Vagina (tissue), 2 donors: ENCODE results near the gene TSHZ1.

ENCODE experiments used
- POLR2A ChIP-seq, 2 donors: fragments of 450-650 bp; IDR thresholded peaks; one replicate each; pipeline ENCODE4 v1.6.1; 2017; ENCODE audit warnings: antibody characterized with exemption in 2 of 2, mild to moderate bottlenecking in 2 of 2, moderate library complexity in 2 of 2
- POLR2AphosphoS5 ChIP-seq, 2 donors: sonication (generic); formaldehyde crosslinking; IDR thresholded peaks; one replicate each; pipeline ENCODE4 v1.9.0; 2017; ENCODE audit warnings: antibody characterized with exemption in 2 of 2, mild to moderate bottlenecking in 2 of 2, low read depth in 1 of 2; ENCODE audit not compliant: insufficient read depth in 1 of 2
- TF ChIP-seq, protein P1 (sequence below), 3 experiments: fragments of 450-650 bp in 2 of 3; fragments of 200-600 bp in 1 of 3; sonication (generic) in 1 of 3; IDR thresholded peaks; one replicate each; pipeline ENCODE4 v1.5.1; 2017 to 2019; ENCODE audit warnings: antibody characterized with exemption in 3 of 3, mild to moderate bottlenecking in 2 of 3, moderate library complexity in 2 of 3

DNA sequence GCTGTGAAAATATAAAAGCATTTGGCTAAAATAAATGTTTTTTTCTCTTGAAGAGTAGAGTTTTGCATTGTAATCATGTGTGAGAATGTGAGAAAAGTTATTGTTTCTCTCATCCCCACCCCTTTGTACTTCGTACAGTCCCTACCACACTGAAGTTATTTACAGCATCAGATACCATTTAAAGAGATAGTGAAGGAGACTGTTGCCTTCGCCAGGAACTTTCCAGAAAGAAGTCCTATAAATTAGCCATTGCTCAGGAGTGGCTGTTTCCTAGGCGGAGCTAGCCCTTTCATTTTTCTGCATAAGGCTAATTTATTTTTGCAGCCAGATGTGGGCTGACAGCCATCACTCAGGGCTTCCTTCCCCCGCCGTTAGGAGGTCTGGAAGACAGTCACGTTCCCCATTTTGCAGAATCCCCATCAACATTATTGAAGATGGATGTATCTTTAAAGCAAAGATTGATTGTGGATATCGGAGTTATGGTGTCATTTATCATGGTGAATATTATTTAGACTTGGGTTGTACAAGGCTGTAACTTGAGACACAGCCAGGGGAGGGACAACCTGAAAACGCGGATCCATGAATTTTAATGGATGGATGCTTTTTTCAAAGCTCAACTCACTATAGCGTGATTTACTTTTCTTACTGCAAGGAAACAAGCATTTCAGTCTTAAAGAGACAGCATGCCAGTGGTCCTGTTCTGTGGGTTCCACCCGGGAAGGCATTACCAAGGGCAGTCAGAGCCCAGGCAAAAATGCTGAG is 17.1 kb downstream of the TSHZ1 start:
- TF ChIP-seq, protein P1, sequence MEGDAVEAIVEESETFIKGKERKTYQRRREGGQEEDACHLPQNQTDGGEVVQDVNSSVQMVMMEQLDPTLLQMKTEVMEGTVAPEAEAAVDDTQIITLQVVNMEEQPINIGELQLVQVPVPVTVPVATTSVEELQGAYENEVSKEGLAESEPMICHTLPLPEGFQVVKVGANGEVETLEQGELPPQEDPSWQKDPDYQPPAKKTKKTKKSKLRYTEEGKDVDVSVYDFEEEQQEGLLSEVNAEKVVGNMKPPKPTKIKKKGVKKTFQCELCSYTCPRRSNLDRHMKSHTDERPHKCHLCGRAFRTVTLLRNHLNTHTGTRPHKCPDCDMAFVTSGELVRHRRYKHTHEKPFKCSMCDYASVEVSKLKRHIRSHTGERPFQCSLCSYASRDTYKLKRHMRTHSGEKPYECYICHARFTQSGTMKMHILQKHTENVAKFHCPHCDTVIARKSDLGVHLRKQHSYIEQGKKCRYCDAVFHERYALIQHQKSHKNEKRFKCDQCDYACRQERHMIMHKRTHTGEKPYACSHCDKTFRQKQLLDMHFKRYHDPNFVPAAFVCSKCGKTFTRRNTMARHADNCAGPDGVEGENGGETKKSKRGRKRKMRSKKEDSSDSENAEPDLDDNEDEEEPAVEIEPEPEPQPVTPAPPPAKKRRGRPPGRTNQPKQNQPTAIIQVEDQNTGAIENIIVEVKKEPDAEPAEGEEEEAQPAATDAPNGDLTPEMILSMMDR (IDR thresholded peaks at IDR 0.05): no peak
- no peak for TF ChIP-seq POLR2AphosphoS5 (IDR thresholded peaks at IDR 0.05; ENCODE audit: insufficient read depth in 1 of 2, low read depth in 1 of 2)
- TF ChIP-seq POLR2A (IDR thresholded peaks at IDR 0.05): no peak
